GM21526 (cell line): ENCODE data around the gene GRIA2.
"Not testable (repeated sequence)": the region's sequence is repeated elsewhere in the genome, so short reads cannot be mapped to it uniquely, and the experiment has no call there.

Experiments used
- ATAC-seq: cut with Tn5 transposase; IDR thresholded peaks from one replicate; pipeline ENCODE4 v1.9.1; 2021; ENCODE audit warnings: moderate library complexity; ENCODE audit not compliant: unreplicated experiment, low FRiP score

The GRIA2 gene

DNA sequence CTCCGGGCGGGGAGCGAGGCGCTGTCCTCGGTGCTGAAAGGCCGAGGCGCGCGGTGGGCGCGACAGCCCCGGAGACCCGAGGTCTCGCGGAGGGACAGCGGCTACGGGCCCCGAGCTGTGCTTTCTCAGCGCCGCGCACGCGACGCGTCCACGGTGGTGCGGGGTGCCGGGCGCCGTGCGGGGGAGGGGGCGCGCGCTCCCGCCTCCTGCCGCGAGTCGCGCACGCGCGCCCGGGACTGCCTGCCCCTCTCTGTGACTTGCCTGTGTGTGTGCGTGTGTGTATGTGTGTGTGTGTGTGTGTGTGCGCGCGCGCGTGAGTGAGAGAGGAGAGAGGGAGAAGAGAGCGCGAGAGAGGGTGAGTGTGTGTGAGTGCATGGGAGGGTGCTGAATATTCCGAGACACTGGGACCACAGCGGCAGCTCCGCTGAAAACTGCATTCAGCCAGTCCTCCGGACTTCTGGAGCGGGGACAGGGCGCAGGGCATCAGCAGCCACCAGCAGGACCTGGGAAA, at the start of gene GRIA2:
Gene GRIA2, plus strand, starts transcription at position 358 of the 511 bp plus-strand sequence. CDS start 315 bp downstream, outside the sequence.
- no peak for ATAC-seq

DNA sequence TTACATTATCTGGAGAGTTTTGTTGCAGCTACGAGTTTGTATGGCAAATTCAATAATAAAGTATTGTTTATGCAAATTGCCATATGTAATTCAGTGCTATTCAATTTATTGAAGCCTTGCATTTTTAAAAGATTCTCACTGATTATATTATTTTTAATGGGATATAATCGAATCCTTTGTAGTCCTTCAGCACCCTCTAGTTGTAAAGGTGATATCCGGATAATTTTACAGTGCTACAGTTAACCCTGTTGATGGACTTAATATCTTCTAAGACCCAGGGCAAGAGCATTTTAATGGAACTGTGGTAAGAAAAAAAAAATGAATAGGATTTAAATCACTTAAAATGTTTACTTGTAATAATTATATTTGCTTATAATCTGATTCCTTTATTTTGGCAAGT, 48.5 kb upstream of the GRIA2 start:
- no peak for ATAC-seq

- not testable (repeated sequence) for ATAC-seq
These were observed 40.3 kb upstream of the GRIA2 start for GRCh38 chr4:157180268-157180667.

GRCh38 chr4:157184300-157184699, 36.2 kb upstream of the GRIA2 start:
- ATAC-seq = no peak

DNA sequence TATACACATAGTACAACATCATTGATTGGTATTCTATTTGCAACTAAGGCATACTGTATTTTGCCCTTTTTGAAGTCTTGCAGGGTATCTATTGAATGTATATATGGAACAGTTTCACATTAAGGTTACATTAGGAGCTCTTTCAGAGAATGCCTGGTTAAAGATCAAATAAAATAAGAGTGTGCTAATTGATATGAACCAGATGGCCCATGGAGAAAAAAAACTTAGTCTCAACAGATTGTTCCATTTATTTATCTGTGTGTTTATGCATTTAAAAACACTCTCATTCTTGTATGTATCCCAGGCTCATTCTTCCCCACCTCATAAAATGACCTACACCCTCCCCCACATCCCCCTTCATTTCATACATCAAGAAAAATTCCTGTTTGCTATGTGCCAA, 35.2 kb upstream of the GRIA2 start:
- no peak for ATAC-seq

- ATAC-seq = no peak
These were observed 25.2 kb upstream of the GRIA2 start for GRCh38 chr4:157195374-157195773.

- no peak for ATAC-seq
These were observed 24.5 kb upstream of the GRIA2 start for GRCh38 chr4:157196046-157196445.

DNA sequence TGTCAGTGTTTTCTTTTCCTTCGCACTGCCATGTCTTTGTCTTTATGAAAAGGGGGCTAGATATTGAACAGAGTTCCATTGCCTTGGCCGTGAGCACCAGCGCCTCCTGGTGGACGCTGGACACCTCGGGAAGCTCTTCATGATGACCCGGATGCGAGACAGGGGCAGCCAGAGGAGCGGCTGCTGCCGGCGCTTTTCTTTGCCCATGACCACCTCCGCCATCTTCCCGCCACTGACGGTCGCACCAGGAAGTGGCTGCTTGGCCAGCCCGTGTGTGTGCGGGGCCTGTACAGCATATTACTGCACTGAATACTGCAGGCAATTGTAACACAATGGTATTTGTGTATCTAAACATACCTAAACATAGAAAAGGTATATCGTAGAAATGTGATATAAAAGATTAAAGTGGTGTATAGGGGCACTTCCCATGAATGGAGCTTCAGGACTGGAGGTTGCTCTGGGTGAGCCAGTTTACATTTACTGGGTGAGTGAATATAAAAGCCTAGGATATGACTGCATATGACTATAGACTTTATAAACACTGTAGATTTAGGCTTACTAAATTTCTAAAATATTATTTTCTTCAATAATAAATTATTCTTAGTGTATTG, 15.8 kb upstream of the GRIA2 start:
- ATAC-seq = peak; percentile 62

GRCh38 chr4:157217708-157218107, 2.8 kb upstream of the GRIA2 start:
- no peak for ATAC-seq

GRCh38 chr4:157219711-157220370, 687 bp upstream of the GRIA2 start:
- no peak for ATAC-seq

DNA sequence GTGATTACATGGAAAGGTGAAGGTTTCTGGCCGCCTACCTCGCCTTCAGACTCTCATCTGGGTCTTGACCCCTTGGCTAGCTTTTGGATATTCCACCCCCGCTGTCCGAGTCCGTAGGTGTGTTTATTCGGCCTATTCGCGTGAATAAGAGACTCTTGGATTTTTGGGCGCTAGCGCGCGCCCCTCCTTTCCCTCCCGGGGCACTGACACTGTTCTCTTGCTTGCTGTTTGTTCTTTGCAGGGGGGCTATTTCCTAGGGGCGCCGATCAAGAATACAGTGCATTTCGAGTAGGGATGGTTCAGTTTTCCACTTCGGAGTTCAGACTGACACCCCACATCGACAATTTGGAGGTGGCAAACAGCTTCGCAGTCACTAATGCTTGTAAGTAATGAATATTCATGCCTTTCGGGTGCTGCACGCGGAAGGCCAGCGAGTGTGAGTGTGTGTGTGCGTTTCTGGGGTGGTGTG, 932 bp downstream of the GRIA2 start:
- ATAC-seq = no peak

DNA sequence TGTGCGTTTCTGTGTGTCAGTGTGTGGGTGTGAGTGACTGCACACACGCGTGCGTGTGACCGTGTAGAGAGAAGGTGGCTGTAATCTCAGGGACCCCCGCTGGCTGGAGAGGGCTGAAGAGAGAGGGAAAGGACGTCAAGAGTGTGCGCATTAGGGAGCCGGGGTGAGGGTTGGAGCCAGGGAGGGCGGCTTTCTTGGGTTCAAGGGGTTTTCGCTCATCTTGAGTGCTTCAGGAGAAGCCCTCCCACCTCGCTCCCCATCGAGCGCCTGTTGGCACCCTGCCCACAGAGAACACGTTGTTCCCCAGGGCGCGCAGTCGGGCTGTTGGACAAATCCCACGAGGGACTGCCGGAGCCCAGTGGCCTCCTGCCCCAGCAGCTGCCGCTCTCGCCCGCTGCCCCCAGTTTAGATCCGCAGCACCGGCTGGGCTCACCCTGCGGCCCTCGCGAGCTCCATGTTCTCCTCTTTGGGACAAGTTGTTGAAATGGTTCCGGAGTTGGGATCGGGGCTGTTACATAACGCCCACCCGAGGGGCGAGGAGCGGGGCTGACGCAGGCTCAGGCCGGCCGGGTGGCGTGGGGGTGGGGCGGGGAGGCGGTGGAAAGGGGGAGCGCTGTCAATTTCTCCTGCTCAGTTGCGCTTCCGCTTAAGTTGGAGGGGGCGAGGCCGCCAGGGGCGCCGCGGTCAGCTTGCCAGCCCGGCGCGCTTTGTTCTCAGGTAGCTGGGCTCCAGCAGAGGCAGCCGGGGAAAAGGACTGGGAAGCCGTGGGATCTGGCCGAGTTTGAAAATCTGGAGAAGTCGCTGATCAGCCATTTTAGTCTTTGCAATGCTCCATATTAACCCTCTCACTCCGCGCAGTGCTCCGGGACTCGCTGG, 1.6 kb downstream of the GRIA2 start:
- no peak for ATAC-seq

- ATAC-seq = no peak
These were observed 2.2 kb downstream of the GRIA2 start for GRCh38 chr4:157222771-157223160.

GRCh38 chr4:157223456-157223855, 2.9 kb downstream of the GRIA2 start:
- no peak for ATAC-seq

DNA sequence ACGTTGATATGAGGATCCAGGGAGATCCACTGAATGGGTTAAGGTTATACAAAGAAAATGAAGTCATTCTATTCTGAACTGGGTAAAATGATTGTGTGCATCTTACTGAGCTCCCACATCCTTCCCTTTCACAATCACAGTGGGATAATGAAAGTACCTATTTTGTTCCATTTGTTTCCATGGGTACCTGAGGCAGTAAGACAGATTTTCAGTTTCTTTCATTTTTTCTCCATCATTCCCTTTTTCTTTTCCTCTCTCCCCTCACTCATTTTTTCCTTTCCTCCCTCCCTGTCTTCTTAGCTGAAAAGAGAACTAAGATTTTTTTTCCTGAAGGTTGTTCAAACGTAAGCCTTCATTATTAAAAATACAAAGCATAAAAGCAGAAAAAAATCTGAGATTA, 4.6 kb downstream of the GRIA2 start:
- ATAC-seq = no peak

- ATAC-seq = no peak
These were observed 5.5 kb downstream of the GRIA2 start for GRCh38 chr4:157226035-157226434.

DNA sequence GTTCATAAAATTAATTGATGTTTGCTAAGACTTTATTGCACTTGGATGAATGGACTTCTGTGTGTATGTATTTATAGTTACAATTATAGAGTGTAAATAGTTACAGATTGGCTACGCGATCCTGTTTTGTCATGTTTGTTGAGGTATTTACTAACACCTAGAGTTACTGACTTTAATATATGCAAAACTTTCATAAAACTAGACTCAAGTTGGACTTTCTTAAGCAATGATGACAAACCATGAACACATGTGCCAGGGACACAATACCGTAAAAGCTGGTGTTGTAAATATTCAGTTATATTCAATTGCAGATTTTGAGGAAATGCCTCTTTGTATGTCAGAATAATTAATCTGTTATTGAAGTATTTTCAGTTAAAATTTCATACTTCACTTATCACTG, 6.1 kb downstream of the GRIA2 start:
- ATAC-seq = no peak

- ATAC-seq = no peak
These were observed 11.0 kb downstream of the GRIA2 start for GRCh38 chr4:157231525-157231924.

DNA sequence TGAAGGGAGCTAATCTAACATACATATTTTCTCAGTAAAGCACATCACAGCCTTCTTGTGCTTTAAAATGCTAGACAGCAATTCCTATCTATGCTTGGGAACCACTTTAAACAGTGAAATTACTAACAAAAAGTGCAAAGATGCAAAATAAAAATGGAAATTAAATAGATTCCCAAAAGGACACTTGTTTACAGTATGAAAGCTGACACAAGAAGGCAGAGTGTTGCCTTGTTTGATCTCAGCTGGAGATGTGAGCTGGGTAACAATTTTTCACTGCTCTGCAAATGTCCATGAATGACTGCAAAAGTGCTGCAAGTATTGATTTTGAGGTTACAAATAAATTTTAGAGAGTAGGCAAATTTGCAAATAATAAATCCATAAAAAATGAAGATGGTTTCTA, 22.3 kb downstream of the GRIA2 start:
- ATAC-seq = no peak

- no peak for ATAC-seq
These were observed 23.8 kb downstream of the GRIA2 start for GRCh38 chr4:157244348-157244747.

GRCh38 chr4:157245351-157245750, 24.8 kb downstream of the GRIA2 start:
- ATAC-seq = no peak
